Mucosa of descending colon (tissue), 3 donors: ENCODE results near the gene GNL2. TPM values are rescaled to one million over a fixed set of nuclear protein-coding genes. Genes with fewer than 3 reads are reported as not detected.
"Not testable (repeated sequence)": the region's sequence is repeated elsewhere in the genome, so short reads cannot be mapped to it uniquely, and the experiment has no call there.

Source experiments
- ATAC-seq: fragments of 200-7000 bp; cut with Tn5 transposase; one replicate; pipeline ENCODE4 v1.9.1; 2020; ENCODE audit warnings: mild to moderate bottlenecking, moderate library complexity
- DNase-seq, 3 donors: peaks; one replicate each; pipeline ENCODE4 v3.0.0-alpha.2; 2020
- H3K36me3 ChIP-seq: fragments of 200-600 bp; one replicate; pipeline ENCODE4 v1.8.0; 2021; ENCODE audit warnings: low read depth, mild to moderate bottlenecking
- H3K4me1 ChIP-seq: fragments of 200-600 bp; one replicate; pipeline ENCODE4 v1.8.0; 2021; ENCODE audit warnings: low read depth, mild to moderate bottlenecking
- H3K4me3 ChIP-seq: fragments of 200-600 bp; one replicate; pipeline ENCODE4 v1.8.0; 2021; ENCODE audit warnings: mild to moderate bottlenecking
- H3K9me3 ChIP-seq: fragments of 200-600 bp; one replicate; pipeline ENCODE4 v1.8.0; 2021; ENCODE audit warnings: mild to moderate bottlenecking
- intact Hi-C, 2 donors: fragments of 100-400 bp; cut with DNase I in 1 of 2; cut with micrococcal nuclease in 1 of 2; formaldehyde crosslinking; loops; one replicate each; pipeline versions ENCODE4 v1.11.0 to v1.11.1; 2022; cut with DNase I, micrococcal nuclease
- total RNA-seq, 3 donors: library from RNA; stranded (reverse); fragmentation: NEBNext Ultra II Directional in 2 of 3; extraction: Animal tissue kit (Norgen Biotek cat#: 25700) in 2 of 3; gene quantifications; one replicate each; pipeline versions ENCODE4 v1.2.1 to v1.2.4, GENCODE V29; 2021 to 2023
- TF ChIP-seq, protein P1 (sequence below): fragments of 200-600 bp; IDR thresholded peaks from one replicate; pipeline ENCODE4 v1.8.0; 2022; ENCODE audit warnings: antibody characterized with exemption, mild to moderate bottlenecking
- donor health status: DM: no; HTN: no; CAD: no; lungs with moderate emphysema.
- donor health status: DM: no; HTN: no; CAD: no.
- donor health status: DM: no; HTN: yes; CAD: no.

The GNL2 gene
- total RNA-seq, 3 donors from 2014 or later = 31.2 to 38.4 (median 34.0) TPM

GRCh38 chr1:37540036-37540785 is 55.5 kb downstream of the GNL2 start:
- ATAC-seq (no peak), DNase-seq (no peak)
- intact Hi-C loops = no loop called here
- Histone ChIP-seq H3K36me3 (peaks cover 5% of the 10 kb centered on the region), H3K4me1 (no peaks in the 10 kb centered on the region), H3K9me3 (no peaks in the 10 kb centered on the region), H3K4me3 (no peak overlapping the region)
- TF ChIP-seq, protein P1, sequence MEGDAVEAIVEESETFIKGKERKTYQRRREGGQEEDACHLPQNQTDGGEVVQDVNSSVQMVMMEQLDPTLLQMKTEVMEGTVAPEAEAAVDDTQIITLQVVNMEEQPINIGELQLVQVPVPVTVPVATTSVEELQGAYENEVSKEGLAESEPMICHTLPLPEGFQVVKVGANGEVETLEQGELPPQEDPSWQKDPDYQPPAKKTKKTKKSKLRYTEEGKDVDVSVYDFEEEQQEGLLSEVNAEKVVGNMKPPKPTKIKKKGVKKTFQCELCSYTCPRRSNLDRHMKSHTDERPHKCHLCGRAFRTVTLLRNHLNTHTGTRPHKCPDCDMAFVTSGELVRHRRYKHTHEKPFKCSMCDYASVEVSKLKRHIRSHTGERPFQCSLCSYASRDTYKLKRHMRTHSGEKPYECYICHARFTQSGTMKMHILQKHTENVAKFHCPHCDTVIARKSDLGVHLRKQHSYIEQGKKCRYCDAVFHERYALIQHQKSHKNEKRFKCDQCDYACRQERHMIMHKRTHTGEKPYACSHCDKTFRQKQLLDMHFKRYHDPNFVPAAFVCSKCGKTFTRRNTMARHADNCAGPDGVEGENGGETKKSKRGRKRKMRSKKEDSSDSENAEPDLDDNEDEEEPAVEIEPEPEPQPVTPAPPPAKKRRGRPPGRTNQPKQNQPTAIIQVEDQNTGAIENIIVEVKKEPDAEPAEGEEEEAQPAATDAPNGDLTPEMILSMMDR = no peak

GRCh38 chr1:37539154-37539553 is 56.6 kb downstream of the GNL2 start:
- intact Hi-C loops, DNase-seq, H3K4me1 ChIP-seq, H3K4me3 ChIP-seq, H3K36me3 ChIP-seq, H3K9me3 ChIP-seq, ATAC-seq: not testable (repeated sequence)

DNA sequence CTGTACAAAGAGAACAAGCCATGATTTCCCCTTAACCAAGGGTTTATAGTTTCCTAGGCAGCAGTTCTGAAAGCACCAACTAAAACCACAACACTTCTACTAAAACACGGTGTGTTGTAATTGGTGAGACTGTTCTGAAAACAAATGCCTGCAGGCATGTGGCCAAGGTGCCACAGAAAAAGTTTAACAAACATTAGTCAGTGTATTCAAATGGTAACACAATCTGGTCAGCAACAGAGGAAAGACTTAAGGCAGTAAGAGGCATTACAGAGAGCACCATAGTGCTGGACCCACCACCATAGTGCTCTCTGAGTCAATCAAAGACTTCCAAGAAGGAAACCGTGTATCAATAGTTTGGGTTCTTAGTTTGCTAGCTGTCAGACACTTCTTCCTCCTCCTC is 58.4 kb downstream of the GNL2 start:
- ATAC-seq = no peak

GRCh38 chr1:37533317-37534093 is 62.2 kb downstream of the GNL2 start:
- H3K36me3 ChIP-seq = no peaks in the 10 kb centered on the region
- TF ChIP-seq, protein P1 = no peak
- no peak overlapping the region for H3K4me3 ChIP-seq
- intact Hi-C loops = no loop called here
- no peaks in the 10 kb centered on the region for H3K4me1 ChIP-seq
- ATAC-seq (no peak), DNase-seq (no peak)
- no peaks in the 10 kb centered on the region for H3K9me3 ChIP-seq

More for the DNA sequence above, 58.4 kb downstream of the GNL2 start:
- Histone ChIP-seq H3K36me3 (peaks cover 5% of the 10 kb centered on the region), H3K4me3 (no peak overlapping the region), H3K9me3 (no peaks in the 10 kb centered on the region), H3K4me1 (no peaks in the 10 kb centered on the region)
- intact Hi-C loops = no loop called here
- no peak for DNase-seq
- TF ChIP-seq, protein P1 = no peak

GRCh38 chr1:37532418-37533156 is 63.1 kb downstream of the GNL2 start:
- intact Hi-C loops, H3K4me1 ChIP-seq, H3K9me3 ChIP-seq, H3K4me3 ChIP-seq, ATAC-seq, DNase-seq, H3K36me3 ChIP-seq: not testable (repeated sequence)

DNA sequence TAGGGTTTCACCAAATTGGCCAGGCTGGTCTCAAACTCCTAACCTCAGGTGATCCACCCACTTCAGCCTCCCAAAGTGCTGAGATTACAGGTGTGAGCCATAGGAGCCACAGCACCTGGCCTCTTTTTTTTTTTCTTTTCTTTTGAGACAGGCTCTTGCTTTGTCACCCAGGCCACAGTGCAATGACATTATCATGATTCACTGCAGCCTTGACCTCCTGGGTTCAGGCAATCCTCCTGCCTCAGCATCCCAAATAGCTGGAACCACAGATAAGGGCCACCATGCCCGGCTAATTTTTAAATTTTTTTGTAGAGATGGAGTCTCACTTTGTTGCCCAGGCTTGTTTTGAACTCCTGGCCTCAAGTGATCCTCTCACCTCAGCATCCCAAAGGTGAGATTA is 65.8 kb downstream of the GNL2 start:
- intact Hi-C loops, H3K4me3 ChIP-seq, H3K4me1 ChIP-seq, H3K36me3 ChIP-seq, H3K9me3 ChIP-seq, ATAC-seq, DNase-seq: not testable (repeated sequence)

GRCh38 chr1:37519613-37520012 is 76.1 kb downstream of the GNL2 start:
- H3K4me3 ChIP-seq = no peak overlapping the region
- no peak for DNase-seq
- TF ChIP-seq, protein P1 = no peak
- no peaks in the 10 kb centered on the region for H3K36me3 ChIP-seq
- no peaks in the 10 kb centered on the region for H3K4me1 ChIP-seq
- no peaks in the 10 kb centered on the region for H3K9me3 ChIP-seq
- ATAC-seq = no peak
- intact Hi-C loops = no loop called here

- H3K9me3 ChIP-seq, DNase-seq, ATAC-seq, intact Hi-C loops, H3K36me3 ChIP-seq, H3K4me3 ChIP-seq, H3K4me1 ChIP-seq: not testable (repeated sequence)
Measured at GRCh38 chr1:37518929-37519328, 76.8 kb downstream of the GNL2 start.

DNA sequence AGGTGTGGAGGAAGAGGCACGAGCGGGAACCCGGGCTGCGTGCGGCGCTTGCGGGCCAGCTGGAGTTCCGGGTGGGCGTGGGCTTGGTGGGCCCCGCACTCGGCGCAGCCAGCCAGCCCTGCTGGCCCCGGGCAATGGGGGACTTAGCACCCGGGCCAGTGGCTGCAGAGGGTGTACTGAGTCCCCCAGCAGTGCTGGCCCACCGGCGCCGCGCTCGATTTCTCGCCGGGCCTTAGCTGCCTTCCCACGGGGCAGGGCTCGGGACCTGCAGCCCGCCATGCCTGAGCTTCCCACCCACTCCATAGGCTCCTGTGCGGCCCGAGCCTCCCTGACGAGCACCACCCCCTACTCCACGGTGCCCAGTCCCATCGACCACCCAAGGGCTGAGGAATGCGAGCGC is 77.5 kb downstream of the GNL2 start:
- intact Hi-C loops, DNase-seq, H3K9me3 ChIP-seq, H3K36me3 ChIP-seq, H3K4me1 ChIP-seq, ATAC-seq, H3K4me3 ChIP-seq: not testable (repeated sequence)
